Psoas muscle (tissue), 8 donors: ENCODE data around the gene MIEF1. TPM values are rescaled to one million over a fixed set of nuclear protein-coding genes. Genes with fewer than 3 reads are reported as not detected.

Experiments used
- ATAC-seq, 4 donors: fragments of 200-7000 bp; cut with Tn5 transposase; one replicate each; pipeline ENCODE4 v1.9.1; 2020; ENCODE audit warnings: moderate library complexity in 3 of 4, mild to moderate bottlenecking in 2 of 4
- DNase-seq, 2 donors: peaks; one replicate each; pipeline ENCODE4 v3.0.0-alpha.2; 2020
- H3K27ac ChIP-seq: fragments of 200-600 bp; one replicate; pipeline ENCODE4 v1.8.0; 2022
- H3K27me3 ChIP-seq, 3 donors: fragments of 200-600 bp in 1 of 3; one replicate each; pipeline versions ENCODE4 v1.6.1 to v1.8.0; 2013 to 2022; ENCODE audit warnings: low read length in 2 of 3, mild to moderate bottlenecking in 2 of 3, moderate library complexity in 1 of 3; ENCODE audit not compliant: insufficient read depth in 3 of 3
- H3K36me3 ChIP-seq, 2 donors: fragments of 200-600 bp in 1 of 2; one replicate each; pipeline versions ENCODE4 v1.6.1 to v1.8.0; 2013 to 2022; ENCODE audit warnings: low read depth in 1 of 2, mild to moderate bottlenecking in 1 of 2, moderate library complexity in 1 of 2; ENCODE audit not compliant: insufficient read depth in 1 of 2
- H3K4me1 ChIP-seq: fragments of 200-600 bp; one replicate; pipeline ENCODE4 v1.8.0; 2022
- H3K4me3 ChIP-seq: fragments of 200-600 bp; one replicate; pipeline ENCODE4 v1.8.0; 2022; ENCODE audit warnings: mild to moderate bottlenecking
- H3K9me3 ChIP-seq: fragments of 200-600 bp; one replicate; pipeline ENCODE4 v1.8.0; 2022
- CTCF ChIP-seq: fragments of 200-600 bp; IDR thresholded peaks from one replicate; pipeline ENCODE4 v1.8.0; 2022; ENCODE audit warnings: antibody characterized with exemption
- WGBS, 3 donors: extraction: QIAGEN DNeasy Blood & Tissue Kit; methylation state at CpG; one replicate each; pipeline versions ENCODE4 v1.1.6 to v1.1.7; 2013; 5-methylcytosine and 5-hydroxymethylcytosine counted together
- intact Hi-C, 2 donors: fragments of 100-400 bp; cut with DNase I; formaldehyde crosslinking; loops; one replicate each; pipeline versions ENCODE4 v1.11.0 to v1.14.2; 2022
- polyA plus RNA-seq, 3 donors: library from polyadenylated mRNA; stranded (reverse); fragments of 200-250 nt; gene quantifications; one replicate each; pipeline ENCODE4 v1.2.3, GENCODE V29; 2013
- total RNA-seq, 4 donors: library from RNA; stranded (reverse); fragmentation: NEBNext Ultra II Directional in 2 of 4; extraction: Animal tissue kit (Norgen Biotek cat#: 25700) in 2 of 4; gene quantifications; one replicate each; pipeline versions ENCODE4 v1.2.1 to v1.2.4, GENCODE V29; 2021 to 2023
- donor health status: healthy with polysubstance abuse.
- donor health status: DM: no; HTN: no; CAD: no; lungs with moderate emphysema.
- donor health status: Bipolar disorder and iron deficiency.
- donor health status: healthy.
- donor health status: DM: yes; HTN: yes; CAD: no.
- donor health status: DM: no; HTN: no; CAD: no.
- donor health status: DM: no; HTN: no; CAD: no.
- donor health status: DM: yes; HTN: yes; CAD: no.

The MIEF1 gene
- total and polyA plus RNA-seq, 7 donors = 7.4 to 20.9 (median 14.0) TPM

- no peaks in the 10 kb centered on the region for H3K9me3 ChIP-seq
- WGBS, 3 donors = 94 to 96% (median 96%) methylated on average over 67 to 70 of the region's 70 CpGs
Measured at GRCh38 chr22:39487826-39488520, 14.1 kb upstream of the MIEF1 start.

GRCh38 chr22:39488563-39489083 lies 13.5 kb upstream of the MIEF1 start:
- no peak for TF ChIP-seq CTCF
- ATAC-seq (no peak), DNase-seq (peak in 1 of 2 donors; percentile 51)
- Histone ChIP-seq H3K9me3 (no peaks in the 10 kb centered on the region), H3K27ac (no peak overlapping the region), H3K36me3 (no peaks in the 10 kb centered on the region), H3K4me1 (no peaks in the 10 kb centered on the region), H3K4me3 (no peak overlapping the region), H3K27me3 (no peaks in the 10 kb centered on the region)
- WGBS, 3 donors = 91 to 92% (median 92%) methylated on average over 39 of the region's 39 CpGs
- intact Hi-C loops = no loop called here

More at GRCh38 chr22:39487826-39488520, 14.1 kb upstream of the MIEF1 start:
- H3K27me3 ChIP-seq = no peaks in the 10 kb centered on the region
- no peak overlapping the region for H3K4me3 ChIP-seq
- intact Hi-C loops = no loop called here
- ATAC-seq = no peak
- no peak for TF ChIP-seq CTCF
- no peaks in the 10 kb centered on the region for H3K4me1 ChIP-seq
- H3K27ac ChIP-seq = no peak overlapping the region
- no peaks in the 10 kb centered on the region for H3K36me3 ChIP-seq
- DNase-seq = no peak

GRCh38 chr22:39489094-39490068 lies 12.7 kb upstream of the MIEF1 start:
- no peak overlapping the region for H3K27ac ChIP-seq
- intact Hi-C loops = loop anchor here (5.0 to 10.0 kb wide), 2 partner anchors 38 to 85 kb away; no protein-coding TSS in a partner anchor

More at GRCh38 chr22:39489094-39490068, 12.7 kb upstream of the MIEF1 start:
- no peak overlapping the region for H3K4me3 ChIP-seq
- H3K27me3 ChIP-seq = no peaks in the 10 kb centered on the region
- 78 to 88% (median 82%) methylated on average over 14 to 17 of the region's 17 CpGs for WGBS, 3 donors
- DNase-seq (peak in 1 of 2 donors; percentile 56), ATAC-seq (peak in 1 of 4 donors; percentile 7)
- H3K9me3 ChIP-seq = no peaks in the 10 kb centered on the region
- TF ChIP-seq CTCF = no peak
- no peaks in the 10 kb centered on the region for H3K4me1 ChIP-seq
- no peaks in the 10 kb centered on the region for H3K36me3 ChIP-seq
